ENCODE results near the gene WNT6.

DNA sequence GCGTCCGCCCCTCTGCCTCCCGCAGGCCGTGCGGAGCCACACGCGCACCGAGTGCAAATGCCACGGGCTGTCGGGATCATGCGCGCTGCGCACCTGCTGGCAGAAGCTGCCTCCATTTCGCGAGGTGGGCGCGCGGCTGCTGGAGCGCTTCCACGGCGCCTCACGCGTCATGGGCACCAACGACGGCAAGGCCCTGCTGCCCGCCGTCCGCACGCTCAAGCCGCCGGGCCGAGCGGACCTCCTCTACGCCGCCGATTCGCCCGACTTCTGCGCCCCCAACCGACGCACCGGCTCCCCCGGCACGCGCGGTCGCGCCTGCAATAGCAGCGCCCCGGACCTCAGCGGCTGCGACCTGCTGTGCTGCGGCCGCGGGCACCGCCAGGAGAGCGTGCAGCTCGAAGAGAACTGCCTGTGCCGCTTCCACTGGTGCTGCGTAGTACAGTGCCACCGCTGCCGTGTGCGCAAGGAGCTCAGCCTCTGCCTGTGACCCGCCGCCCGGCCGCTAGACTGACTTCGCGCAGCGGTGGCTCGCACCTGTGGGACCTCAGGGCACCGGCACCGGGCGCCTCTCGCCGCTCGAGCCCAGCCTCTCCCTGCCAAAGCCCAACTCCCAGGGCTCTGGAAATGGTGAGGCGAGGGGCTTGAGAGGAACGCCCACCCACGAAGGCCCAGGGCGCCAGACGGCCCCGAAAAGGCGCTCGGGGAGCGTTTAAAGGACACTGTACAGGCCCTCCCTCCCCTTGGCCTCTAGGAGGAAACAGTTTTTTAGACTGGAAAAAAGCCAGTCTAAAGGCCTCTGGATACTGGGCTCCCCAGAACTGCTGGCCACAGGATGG is 14.0 kb downstream of the WNT6 start:
- TF ChIP-seq TAF1 (IDR thresholded peaks at IDR 0.05; ENCODE audit: borderline replicate concordance, low read depth, low read length) = no peak
- TF ChIP-seq POLR2AphosphoS5 (IDR thresholded peaks at IDR 0.05; ENCODE audit: low read depth, low read length) = no peak
